ENCODE results near the gene LRRC4C.

- TF ChIP-seq CTCF (IDR thresholded peaks at IDR 0.05) (no peak), POLR2A (IDR thresholded peaks at IDR 0.05) (no peak)
These were observed 642.5 kb downstream of the LRRC4C start for GRCh38 chr11:40816976-40817375.

All from Peyer's patch (tissue), 4 donors.